Stimulated activated CD4-positive, alpha-beta T cell treated with anti-CD3 and anti-CD28 coated beads, Interleukin-15, amount 100 ng/mL, for 48 hours (primary cell): Measurements from ENCODE around the gene MUC13.

Experiments used
- DNase-seq, 2 donors: peaks; one replicate each; pipeline ENCODE4 v3.0.0-alpha.2; 2020; ENCODE audit warnings: low read depth in 2 of 2

The MUC13 gene

DNA sequence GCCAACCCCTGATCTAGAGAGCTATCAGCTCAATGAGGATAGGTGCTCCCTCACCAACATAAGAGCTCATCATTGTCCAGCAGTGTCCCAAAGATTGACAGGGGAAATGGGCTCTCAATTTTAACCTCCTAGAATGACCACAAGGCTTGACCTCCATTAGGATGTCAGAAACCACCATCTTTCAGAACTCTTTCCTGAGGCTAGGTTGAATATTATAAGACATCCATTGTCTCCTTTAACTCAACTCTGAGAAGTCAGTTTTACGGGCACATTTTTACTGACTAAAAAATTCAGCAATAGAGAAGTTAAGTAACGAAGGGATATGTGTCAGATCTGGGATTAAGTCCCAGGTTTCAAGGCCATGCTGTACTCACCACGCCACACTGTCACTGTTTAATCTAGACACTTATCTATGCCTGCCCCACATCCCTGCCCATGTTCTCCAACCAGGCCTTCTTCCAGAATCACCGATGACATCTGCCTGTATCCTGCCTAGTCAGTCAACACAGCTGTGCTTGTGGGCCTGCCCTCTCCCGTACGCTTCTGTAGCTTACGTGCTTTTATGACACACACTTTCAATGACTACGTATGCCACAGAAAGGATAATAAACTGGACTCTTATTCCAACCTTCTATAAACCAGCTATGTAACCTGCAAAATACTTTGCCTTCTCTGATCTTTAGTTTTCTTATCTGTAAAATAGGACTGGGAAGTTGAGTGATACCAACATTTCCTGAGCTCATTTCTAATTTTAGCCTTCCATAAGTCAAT is 17.1 kb upstream of the MUC13 start:
- no peak for DNase-seq

- no peak for DNase-seq
Measured at GRCh38 chr3:124950026-124950425, 15.5 kb upstream of the MUC13 start.

GRCh38 chr3:124942613-124943012 is 8.1 kb upstream of the MUC13 start:
- no peak for DNase-seq

DNA sequence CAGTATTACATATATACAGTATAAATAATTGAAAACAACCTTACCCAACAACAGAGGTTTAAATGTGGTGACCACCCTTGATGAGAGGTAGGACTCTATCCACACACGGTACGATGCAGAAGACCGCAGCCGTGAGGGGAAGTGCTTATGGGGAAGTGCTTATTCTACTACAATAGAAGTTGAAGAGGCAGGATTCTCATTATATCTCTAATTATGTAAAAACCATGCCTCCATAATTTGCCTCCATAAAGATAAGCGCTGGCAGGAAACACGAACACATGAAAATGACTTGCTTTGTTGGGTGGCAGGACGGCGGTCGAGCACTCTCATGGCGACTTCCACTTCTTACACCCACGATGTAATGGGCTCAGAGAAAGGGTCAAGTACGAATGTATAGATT is 7.2 kb upstream of the MUC13 start:
- DNase-seq: no peak

DNA sequence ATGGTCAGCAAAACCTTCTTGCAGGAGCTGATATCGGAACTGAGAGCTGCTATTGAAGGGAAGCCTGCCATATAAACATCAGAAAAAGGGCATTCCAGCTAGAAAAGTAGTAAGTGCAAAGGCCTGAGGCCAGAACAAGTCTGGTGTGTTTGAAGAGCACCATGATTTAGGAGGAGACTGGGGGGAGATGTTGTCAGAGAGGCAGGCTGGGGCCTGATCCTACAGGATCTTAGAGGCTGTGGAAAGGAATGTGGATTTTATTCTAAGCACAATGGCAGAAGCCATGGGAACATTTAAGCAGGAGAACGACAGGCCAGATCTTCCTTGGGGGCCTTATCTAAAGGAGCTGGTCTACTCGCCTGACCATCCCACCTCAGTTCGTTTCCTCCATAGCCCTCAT is 5.1 kb upstream of the MUC13 start:
- DNase-seq: no peak

- no peak for DNase-seq
Measured at GRCh38 chr3:124938896-124939295, 4.3 kb upstream of the MUC13 start.

- no peak for DNase-seq
Measured at GRCh38 chr3:124937049-124937448, 2.5 kb upstream of the MUC13 start.

DNA sequence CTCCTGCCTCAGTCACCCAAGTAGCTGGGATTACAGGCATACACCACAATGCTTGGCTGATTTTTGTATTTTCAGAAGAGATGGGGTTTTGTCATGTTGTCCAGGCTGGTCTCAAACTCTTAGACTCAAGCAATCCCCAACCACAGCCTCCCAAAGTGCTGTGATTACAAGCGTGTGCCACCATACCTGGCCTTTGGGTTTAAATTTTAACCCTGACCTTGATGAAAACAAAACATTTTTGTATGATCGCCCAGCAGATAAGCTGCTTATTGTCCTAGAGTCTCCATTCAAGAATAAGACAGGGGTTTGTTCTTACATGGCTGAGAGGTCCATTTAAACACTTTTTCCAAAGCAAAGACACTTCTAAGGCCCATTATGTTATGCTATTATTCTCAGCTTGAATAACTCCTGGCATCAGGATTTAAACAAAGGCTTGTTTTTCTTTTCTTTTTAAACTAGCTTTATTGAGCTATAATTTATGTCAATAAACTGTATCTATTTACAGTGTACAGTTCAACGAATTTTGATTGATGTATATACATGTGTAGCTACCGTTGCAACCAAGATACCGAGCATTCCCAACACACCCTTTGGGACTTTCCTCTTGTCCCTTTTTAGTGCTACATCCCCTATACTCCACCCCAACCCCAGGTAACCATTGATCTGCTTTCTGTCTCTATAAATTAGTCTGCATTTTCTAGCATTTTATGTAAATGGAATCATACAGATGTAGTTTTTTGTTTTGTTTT is 1.4 kb upstream of the MUC13 start:
- DNase-seq: no peak

GRCh38 chr3:124935264-124935663 is 713 bp upstream of the MUC13 start:
- DNase-seq: no peak

DNA sequence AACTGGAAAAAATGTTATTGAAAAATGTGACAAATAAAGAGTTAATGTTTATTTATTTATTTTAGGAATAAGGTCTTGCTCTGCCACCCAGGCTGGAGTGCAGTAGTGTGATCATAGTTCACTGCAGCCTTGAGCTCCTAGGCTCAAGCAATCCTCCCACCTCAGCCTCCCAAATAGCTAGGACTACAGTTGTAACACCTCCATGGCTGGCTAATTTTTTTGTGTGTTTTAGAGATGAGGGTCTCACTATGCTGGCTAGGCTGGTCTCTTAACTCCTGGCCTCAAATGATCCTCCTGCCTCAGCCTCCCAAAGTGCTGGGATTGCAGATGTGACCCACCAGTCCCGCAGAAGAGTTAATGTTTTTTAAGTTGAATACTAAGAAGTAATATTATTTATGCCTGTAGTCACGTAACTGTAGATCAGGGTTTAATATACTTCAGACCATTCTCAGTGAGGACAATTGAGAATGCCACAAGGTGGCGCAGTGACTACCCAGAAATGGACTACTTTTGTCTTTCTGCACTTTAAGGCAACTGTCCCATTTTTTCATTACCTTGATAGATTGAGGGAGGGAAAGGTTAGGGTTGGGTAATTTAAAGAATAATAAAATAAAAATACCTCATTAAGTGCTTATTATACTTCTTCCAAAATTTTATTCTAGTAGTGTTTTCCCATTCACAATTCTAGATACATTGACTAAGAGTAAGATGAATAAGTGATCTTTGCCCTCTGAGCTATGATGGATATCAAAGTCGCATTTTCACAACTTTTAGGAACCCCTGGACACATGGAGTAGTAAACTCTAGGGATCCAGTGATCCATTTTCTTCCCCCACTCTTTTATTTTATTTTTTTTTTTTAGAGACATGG is 6.0 kb downstream of the MUC13 start:
- DNase-seq: peak; percentile 24 to 42

GRCh38 chr3:124927574-124928045 is 6.9 kb downstream of the MUC13 start:
- no peak for DNase-seq

- DNase-seq: no peak
Measured at GRCh38 chr3:124926426-124927101, 8.0 kb downstream of the MUC13 start.

GRCh38 chr3:124924741-124925140 is 9.8 kb downstream of the MUC13 start:
- DNase-seq: no peak

GRCh38 chr3:124923833-124924232 is 10.7 kb downstream of the MUC13 start:
- no peak for DNase-seq

DNA sequence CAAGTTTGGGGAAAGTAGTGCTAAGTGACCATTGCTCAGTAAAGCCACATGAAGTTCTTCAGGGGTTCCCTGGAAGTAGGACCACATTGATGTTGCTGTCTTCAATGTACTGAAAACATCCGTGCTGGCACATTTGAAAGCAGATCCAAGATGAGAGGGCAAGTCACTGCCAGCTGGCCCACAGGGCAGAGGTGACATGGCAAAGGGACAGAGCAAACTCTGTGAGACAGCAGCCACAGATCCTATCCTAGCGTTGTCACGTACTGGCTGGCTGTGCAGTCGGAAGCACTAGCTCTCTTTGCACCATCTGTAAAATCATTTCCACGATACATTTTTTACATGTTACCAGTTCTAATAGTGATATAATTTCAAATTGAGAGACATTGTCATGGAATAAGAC is 13.8 kb downstream of the MUC13 start:
- DNase-seq: no peak

DNA sequence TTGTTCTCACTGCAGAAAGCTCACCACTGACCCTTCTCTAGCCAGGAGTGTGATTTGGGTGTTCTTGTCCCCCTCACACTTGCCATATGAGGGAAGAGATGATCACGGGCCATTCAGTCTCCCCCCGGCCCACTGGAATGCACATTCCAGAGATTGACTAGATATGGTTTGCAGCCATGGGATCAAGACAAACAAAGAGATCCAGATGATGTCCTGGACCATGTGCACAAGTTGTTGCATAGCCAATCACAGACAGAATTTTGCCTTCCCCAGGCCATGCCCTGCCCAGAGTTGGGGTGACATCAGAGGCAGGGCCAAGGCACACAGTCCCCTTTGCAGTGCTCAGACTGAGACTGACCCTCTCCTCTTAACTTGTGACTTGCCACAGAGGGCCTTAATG is 14.8 kb downstream of the MUC13 start:
- DNase-seq: no peak

- DNase-seq: no peak
Measured at GRCh38 chr3:124918524-124918923, 16.0 kb downstream of the MUC13 start.

DNA sequence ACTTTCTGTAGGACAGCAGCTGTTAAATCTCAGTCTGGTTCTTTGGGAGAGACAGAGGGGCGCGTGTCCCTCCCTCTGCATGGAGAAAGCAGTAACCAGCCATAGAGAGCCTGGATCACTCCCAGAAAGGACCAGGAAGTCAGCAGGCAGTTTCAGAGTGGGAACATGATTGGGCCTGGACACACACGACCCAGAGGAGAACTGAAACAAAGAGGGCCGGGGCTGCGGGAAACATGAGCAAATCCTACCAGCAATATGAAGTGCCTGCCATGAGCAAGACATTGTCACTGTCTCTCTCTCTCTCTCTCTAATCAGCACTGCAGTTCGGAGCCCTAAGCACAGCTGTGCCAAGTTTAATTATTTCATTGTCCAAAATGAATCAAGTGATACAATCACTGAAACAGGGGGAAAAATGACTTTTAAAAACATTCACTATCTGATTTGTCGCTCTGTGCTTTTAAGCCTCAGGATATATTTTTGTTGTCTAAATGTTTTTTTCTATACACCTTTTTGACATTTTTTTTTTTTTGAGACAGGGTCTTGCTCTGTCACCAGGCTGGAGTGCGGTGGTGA is 17.6 kb downstream of the MUC13 start:
- DNase-seq: no peak

GRCh38 chr3:124915254-124915653 is 19.3 kb downstream of the MUC13 start:
- DNase-seq: no peak

- DNase-seq: no peak
Measured at GRCh38 chr3:124907957-124908356, 26.6 kb downstream of the MUC13 start.

DNA sequence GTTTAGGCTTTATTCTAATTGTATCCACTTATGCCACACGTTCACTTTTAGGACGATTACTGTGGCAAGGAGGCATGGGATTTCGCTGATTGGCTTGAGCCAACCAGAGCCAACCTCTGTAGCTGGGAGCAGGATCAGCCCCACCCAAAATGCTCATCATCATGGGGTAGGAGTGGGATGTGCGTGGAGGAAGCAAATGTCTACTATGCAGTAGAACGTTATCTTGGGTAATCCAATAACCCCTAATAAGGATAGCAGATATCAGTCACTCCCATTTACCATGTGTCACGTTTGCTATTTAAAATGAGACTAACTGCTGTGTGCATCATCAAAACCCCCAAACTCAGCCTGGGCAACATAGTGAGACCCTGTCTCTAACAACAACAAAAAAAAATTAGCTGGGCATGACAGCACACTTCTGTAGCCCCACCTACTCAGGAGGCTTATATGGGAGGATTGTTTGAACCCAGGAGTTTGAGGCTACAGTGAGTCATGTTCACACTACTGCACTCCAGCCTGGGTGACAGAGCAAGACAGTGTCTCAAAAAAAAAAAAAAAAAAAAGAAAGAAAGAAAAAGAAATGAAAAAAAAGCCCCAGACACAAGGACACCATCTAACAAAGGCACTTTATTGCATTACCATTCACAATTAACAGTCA is 29.6 kb downstream of the MUC13 start:
- no peak for DNase-seq
